Coronary artery (tissue), 2 donors: ENCODE measurements around the gene WNT4.
A peak's percentile ranks its signal among the peaks of the same experiment; 100 is the strongest.
"Not testable (repeated sequence)": the region's sequence is repeated elsewhere in the genome, so short reads cannot be mapped to it uniquely, and the experiment has no call there.

Source experiments
- DNase-seq: peaks from one replicate; pipeline ENCODE4 v3.0.0-alpha.2; 2017; ENCODE audit warnings: low spot score
- H3K27ac ChIP-seq, 2 donors: fragments of 200-600 bp; sonication (generic); one replicate each; pipeline ENCODE4 v1.5.1; 2016 to 2019
- H3K4me3 ChIP-seq: fragments of 200-600 bp; sonication (generic); 2 replicates; pipeline ENCODE4 v1.5.1; 2016; ENCODE audit warnings: mild to moderate bottlenecking, moderate library complexity
- CTCF ChIP-seq: fragments of 200-600 bp; sonication (generic); IDR thresholded peaks from one replicate; pipeline ENCODE4 v1.5.1; 2019; ENCODE audit warnings: antibody characterized with exemption

WNT4 gene

GRCh38 chr1:22096036-22096435 is 46.9 kb downstream of the WNT4 start:
- DNase-seq, result no peak
- Histone ChIP-seq H3K27ac (no peak overlapping the region), H3K4me3 (no peak overlapping the region)
- no peak for TF ChIP-seq CTCF

GRCh38 chr1:22093513-22093912 is 49.4 kb downstream of the WNT4 start:
- no peak for DNase-seq
- H3K4me3 ChIP-seq, result no peak overlapping the region
- no peak for TF ChIP-seq CTCF
- H3K27ac ChIP-seq, result no peak overlapping the region

GRCh38 chr1:22092026-22092768 is 50.7 kb downstream of the WNT4 start:
- not testable (repeated sequence) for H3K4me3 ChIP-seq, H3K27ac ChIP-seq, DNase-seq

- Histone ChIP-seq H3K4me3 (no peak overlapping the region), H3K27ac (no peak overlapping the region)
- TF ChIP-seq CTCF, result no peak
- no peak for DNase-seq
These were observed 52.0 kb downstream of the WNT4 start for GRCh38 chr1:22090867-22091266.

GRCh38 chr1:22089787-22090186 is 53.1 kb downstream of the WNT4 start:
- peak overlapping the region; percentile 21 for H3K4me3 ChIP-seq
- no peak for TF ChIP-seq CTCF
- no peak overlapping the region for H3K27ac ChIP-seq
- DNase-seq, result no peak

GRCh38 chr1:22089134-22089571 is 53.7 kb downstream of the WNT4 start:
- DNase-seq, result no peak

GRCh38 chr1:22088331-22088730 is 54.6 kb downstream of the WNT4 start:
- DNase-seq, result no peak
- H3K4me3 ChIP-seq, result no peak overlapping the region
- no peak for TF ChIP-seq CTCF
- no peak overlapping the region for H3K27ac ChIP-seq

More at GRCh38 chr1:22089134-22089571, 53.7 kb downstream of the WNT4 start:
- Histone ChIP-seq H3K27ac (peak overlapping the region in 1 of 2 donors; percentile 24), H3K4me3 (peak overlapping the region; percentile 21)
- no peak for TF ChIP-seq CTCF
